ENCODE data around the gene ZNG1A.
"Not testable (repeated sequence)": the region's sequence is repeated elsewhere in the genome, so short reads cannot be mapped to it uniquely, and the experiment has no call there.

The ZNG1A gene

GRCh38 chr9:178970-179383 lies at the start of gene ZNG1A:
Gene ZNG1A (minus strand): TSS chr9:179056. CDS start chr9:178969, 87 bp downstream.
- peak within 1 kb of the TSS; percentile 43 for H3K4me3 ChIP-seq (ENCODE audit: low read depth, low read length)

DNA sequence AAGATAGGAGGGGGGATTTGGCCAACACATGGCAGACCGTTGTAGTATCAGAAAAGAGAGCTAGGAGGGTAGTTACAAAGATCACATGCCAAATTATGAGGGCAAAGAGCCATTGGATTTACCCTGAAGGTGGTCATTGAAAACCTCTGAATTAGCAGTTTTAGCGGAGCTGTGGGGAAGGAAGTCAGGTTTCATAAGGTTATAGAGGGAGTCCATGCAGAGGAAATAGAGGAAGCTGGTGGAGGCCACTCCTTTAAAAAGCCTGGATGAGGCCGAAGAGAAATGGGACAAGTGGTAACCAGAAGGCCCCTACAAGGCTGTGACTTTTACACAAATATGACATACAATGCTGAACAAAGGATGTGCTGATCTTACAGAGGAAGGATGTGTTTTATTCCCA lies 49.0 kb upstream of the ZNG1A start:
- no peak overlapping the region for H3K4me3 ChIP-seq (ENCODE audit: low read depth, low read length)

- H3K4me3 ChIP-seq (ENCODE audit: low read depth, low read length), result no peak overlapping the region
These were observed 46.0 kb upstream of the ZNG1A start for GRCh38 chr9:224582-225520.

DNA sequence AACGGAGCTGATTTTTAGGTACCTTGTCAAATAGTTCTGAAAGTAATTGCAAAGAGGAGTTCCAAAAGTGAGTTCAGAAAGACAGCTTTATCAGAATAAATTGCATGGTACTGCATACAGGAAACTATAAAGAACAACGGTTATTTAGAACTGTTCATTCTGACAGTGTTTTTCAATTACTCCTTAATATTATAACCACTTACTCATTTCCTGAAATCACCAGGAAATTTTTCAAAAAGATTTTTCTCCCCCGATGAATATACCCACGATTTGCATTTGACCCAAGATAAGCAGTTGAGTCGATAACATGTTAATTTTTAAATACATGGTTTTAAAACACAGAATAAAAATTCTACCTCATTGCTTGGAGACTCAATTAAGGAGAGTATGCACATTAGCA lies 45.2 kb upstream of the ZNG1A start:
- H3K4me3 ChIP-seq (ENCODE audit: low read depth, low read length), result no peak overlapping the region

- no peak overlapping the region for H3K4me3 ChIP-seq (ENCODE audit: low read depth, low read length)
These were observed 44.3 kb upstream of the ZNG1A start for GRCh38 chr9:223152-223551.

GRCh38 chr9:221989-222776 lies 43.3 kb upstream of the ZNG1A start:
- H3K4me3 ChIP-seq (ENCODE audit: low read depth, low read length), result no peak overlapping the region

DNA sequence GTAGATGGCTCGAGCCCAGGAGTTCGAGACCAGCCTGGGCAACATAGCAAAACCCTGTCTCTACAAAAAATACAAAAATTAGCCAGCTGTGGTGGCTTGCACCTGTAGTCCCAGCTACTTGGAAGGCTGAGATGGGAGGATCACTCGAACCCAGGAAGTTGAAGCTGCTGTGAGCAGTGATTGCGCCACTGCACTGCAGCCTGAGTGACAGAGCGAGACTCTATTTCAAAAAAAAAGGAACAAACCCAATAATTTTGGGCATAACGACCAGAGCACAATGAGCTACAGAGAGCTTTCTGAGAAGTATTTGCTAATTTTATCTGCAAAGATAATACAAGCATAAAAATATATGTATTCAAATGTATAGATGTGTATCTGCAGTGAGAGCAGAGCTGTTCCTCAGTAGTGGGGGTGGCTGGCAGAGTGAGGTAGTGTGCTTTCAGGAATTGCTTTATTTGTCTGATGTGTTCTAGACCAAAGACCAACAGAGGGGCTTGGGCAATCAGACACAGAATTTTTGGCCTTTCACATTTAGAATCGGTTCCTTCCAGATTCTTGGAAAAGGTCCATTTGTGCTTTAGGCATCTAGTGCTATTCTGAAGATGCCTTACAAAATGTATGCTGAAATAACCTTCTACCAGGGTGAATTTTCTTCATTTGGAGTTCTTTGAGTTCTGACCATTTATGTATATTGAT lies 41.0 kb upstream of the ZNG1A start:
- H3K4me3 ChIP-seq (ENCODE audit: low read depth, low read length), result no peak overlapping the region

GRCh38 chr9:219036-219435 lies 40.2 kb upstream of the ZNG1A start:
- not testable (repeated sequence) for H3K4me3 ChIP-seq (ENCODE audit: low read depth, low read length)

- H3K4me3 ChIP-seq (ENCODE audit: low read depth, low read length), result no peak overlapping the region
These were observed 39.1 kb upstream of the ZNG1A start for GRCh38 chr9:217950-218349.

GRCh38 chr9:216866-217265 lies 38.0 kb upstream of the ZNG1A start:
- H3K4me3 ChIP-seq (ENCODE audit: low read depth, low read length), result no peak overlapping the region

DNA sequence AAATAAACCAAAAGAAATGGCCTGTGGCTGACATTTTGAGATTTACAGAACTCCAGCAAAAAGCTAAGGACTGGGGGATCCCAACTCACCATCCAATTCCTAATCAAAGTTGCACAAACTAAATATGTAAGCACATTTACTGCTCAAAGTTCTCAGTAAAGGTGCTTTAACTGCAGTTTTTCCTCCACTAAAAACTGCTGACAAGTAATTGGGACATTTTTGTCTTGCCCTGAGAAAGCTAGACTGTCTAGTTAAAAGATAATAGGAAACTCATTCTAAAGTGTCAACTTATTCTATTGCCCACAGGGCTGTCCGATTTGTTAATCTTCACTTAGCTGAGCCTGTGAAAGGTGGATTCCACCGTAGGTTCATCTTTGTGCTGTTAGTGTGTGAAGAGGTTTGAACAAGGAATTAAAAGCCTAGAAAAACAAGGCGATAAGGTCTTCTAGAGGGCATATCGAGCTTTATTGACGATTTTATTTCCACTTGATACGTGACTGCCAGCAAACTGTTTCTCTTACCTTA lies 36.8 kb upstream of the ZNG1A start:
- peak overlapping the region; percentile 47 for H3K4me3 ChIP-seq (ENCODE audit: low read depth, low read length)

DNA sequence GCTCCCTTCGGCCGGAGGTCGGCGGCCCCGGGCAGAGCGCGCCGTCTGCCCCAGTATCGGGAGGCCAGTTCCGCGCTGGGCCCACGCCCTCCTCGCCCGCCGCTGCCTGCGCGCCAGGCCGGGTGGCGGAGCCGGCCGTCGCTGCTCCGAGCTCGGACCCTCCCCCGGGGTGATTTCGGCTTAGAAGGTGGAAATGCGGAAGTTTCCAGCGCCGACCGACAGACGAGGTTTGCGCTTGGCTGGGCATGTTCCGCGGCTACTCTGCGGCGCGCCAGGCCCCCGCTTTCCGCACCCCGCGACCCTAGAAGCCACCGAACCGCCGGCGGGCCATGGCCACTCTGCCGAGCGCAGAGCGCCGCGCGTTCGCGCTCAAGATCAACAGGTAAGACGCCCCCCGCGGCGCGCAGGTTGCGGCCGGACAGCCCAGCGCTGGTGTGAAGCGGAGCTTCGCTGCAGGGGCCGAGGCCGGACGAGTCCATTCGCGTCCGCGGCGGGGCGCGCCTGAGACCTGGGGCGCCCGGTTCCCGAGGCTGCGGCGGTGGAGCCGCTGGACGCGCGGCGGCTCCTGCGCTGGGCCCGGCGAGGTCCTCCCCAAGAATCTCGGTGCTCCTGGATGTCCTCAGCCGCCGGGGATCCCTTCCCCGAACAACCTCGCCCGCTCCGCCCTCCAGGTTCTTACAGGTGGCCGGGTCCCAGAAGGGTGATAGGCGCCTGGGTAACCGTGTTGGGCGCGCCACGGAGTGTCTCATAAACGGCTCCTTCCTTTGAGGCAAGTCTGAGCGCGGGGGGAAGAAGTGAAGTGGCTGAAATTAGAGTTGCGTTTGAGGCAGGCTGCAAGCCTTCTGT lies 36.0 kb upstream of the ZNG1A start, which contains the start of gene DOCK8:
TSS of gene DOCK8 (plus strand) at position 218 of the 846 bp plus-strand sequence. CDS start at position 330, 112 bp downstream.
- peak within 1 kb of the TSS; percentile 47 for H3K4me3 ChIP-seq (ENCODE audit: low read depth, low read length)

- peak overlapping the region; percentile 47 for H3K4me3 ChIP-seq (ENCODE audit: low read depth, low read length)
These were observed 35.4 kb upstream of the ZNG1A start for GRCh38 chr9:214351-214647.

DNA sequence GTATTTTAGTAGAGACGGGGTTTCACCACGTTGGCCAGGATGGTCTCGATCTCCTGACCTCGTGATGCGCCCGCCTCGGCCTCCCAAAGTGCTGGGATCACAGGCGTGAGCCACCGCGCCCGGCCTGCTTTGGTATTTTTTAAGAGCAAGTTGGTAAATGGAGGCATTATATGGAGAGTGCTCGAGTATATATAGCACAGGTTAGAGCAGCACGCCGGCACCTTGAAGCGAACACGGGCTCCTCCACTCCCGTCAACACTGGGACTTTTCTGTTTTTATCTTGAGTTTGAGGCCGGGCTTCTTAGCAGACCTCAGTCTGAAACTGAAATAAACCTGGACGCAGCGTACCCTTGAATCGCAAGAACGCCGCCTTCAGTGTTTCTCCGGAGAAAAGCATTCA lies 35.0 kb upstream of the ZNG1A start:
- H3K4me3 ChIP-seq (ENCODE audit: low read depth, low read length), result peak overlapping the region; percentile 47

- no peak overlapping the region for H3K4me3 ChIP-seq (ENCODE audit: low read depth, low read length)
These were observed 33.4 kb upstream of the ZNG1A start for GRCh38 chr9:212297-212696.

DNA sequence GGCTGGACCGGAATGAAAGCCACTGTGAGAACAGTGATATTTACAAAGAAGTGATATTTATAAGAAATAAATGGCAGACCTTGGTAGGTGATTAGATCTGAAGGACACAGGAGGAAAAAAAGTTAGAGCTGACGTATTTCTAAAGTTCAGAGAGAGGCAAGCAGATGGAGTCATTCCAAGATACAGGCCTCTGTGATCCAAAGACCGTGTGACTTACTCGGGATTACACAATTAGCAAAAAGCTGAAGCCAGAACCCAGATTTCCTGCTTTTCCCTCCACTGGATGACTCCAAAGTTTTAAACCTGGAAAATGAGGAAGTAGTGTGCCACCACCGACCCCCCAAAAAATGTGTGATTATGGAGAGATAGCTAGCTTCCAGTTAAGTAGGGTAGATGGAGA lies 32.7 kb upstream of the ZNG1A start:
- no peak overlapping the region for H3K4me3 ChIP-seq (ENCODE audit: low read depth, low read length)

GRCh38 chr9:211036-211435 lies 32.2 kb upstream of the ZNG1A start:
- H3K4me3 ChIP-seq (ENCODE audit: low read depth, low read length), result no peak overlapping the region

DNA sequence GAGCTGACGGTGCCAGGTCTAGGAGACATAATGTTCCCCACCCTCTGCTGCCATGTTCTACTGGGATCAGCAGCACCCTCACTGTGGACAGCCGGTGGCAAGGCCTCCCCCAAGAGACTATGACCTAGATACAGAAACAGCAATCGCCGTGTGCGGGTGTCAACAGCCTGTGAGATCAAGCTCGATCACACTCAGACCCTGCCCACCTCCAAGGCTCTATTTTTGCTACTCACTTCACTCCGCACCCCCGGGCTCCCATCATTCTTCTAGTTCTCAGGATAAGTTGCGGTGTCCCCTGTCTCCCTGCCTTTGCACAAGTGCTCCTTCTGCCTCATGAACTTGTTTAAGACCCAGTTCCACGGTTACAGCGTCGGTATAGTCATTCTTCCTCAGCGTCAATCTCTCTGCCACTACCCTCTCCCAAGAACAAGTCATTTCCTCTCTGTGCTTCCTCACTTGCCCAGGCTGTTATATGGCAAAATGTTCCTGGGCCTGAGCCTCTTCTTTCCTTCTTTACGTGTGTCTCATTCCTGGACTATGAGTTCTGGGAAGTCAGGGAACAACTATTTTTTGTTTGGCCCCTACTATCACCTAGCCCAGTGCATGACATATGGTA lies 30.4 kb upstream of the ZNG1A start:
- H3K4me3 ChIP-seq (ENCODE audit: low read depth, low read length), result no peak overlapping the region

GRCh38 chr9:206481-206880 lies 27.6 kb upstream of the ZNG1A start:
- no peak overlapping the region for H3K4me3 ChIP-seq (ENCODE audit: low read depth, low read length)

DNA sequence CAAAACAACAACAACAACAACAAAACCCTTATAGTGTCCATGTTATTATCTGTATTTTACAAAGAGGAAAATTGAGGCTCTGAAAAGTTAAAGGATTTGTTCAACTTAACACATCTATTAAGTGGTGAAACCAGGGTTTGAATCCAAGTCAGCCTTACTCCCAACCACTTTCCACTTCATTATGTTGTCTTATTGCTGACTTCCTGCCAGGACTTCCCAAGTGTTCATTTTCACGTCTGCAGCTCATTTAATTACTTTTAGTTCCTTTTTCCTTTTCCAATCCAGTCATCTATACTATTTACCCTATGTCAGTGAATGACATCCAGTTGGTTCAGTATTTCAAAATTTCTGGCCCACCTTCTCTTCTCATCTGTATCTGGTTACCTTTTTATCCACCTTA lies 20.7 kb upstream of the ZNG1A start:
- H3K4me3 ChIP-seq (ENCODE audit: low read depth, low read length), result not testable (repeated sequence)
